Breast epithelium (tissue), 4 donors: ENCODE data around the gene PTPRM. TPM values are rescaled to one million over a fixed set of nuclear protein-coding genes. Genes with fewer than 3 reads are reported as not detected.

Experiments
- DNase-seq, 2 donors: peaks; one replicate each; pipeline ENCODE4 v3.0.0-alpha.2; 2019; ENCODE audit warnings: low spot score in 2 of 2
- H3K27ac ChIP-seq, 2 donors: fragments of 200-600 bp; sonication (generic) in 1 of 2; one replicate each; pipeline ENCODE4 v1.5.1; 2016 to 2019; ENCODE audit warnings: mild to moderate bottlenecking in 1 of 2
- H3K27me3 ChIP-seq, 2 donors: fragments of 200-600 bp; sonication (generic) in 1 of 2; one replicate each; pipeline versions ENCODE4 v1.5.1 to v1.6.0; 2017 to 2019; ENCODE audit warnings: control low read depth in 1 of 2, mild to moderate bottlenecking in 1 of 2
- H3K36me3 ChIP-seq: fragments of 200-600 bp; one replicate; pipeline ENCODE4 v1.5.1; 2019
- H3K4me1 ChIP-seq, 2 donors: fragments of 200-600 bp; sonication (generic); one replicate each; pipeline ENCODE4 v1.5.1; 2016 to 2019; ENCODE audit warnings: control low read depth in 1 of 2
- H3K4me3 ChIP-seq, 3 donors: fragments of 200-600 bp; sonication (generic); 1 replicate in 2 of 3; 2 replicates in 1 of 3; pipeline ENCODE4 v1.5.1; 2016 to 2019; ENCODE audit warnings: mild to moderate bottlenecking in 3 of 3, moderate library complexity in 2 of 3
- H3K9me3 ChIP-seq, 2 donors: fragments of 200-600 bp; sonication (generic) in 1 of 2; one replicate each; pipeline ENCODE4 v1.5.1; 2016 to 2019; ENCODE audit warnings: control low read depth in 1 of 2
- CTCF ChIP-seq, 3 donors: fragments of 450-650 bp; IDR thresholded peaks; one replicate each; pipeline ENCODE4 v1.5.1; 2016 to 2017; ENCODE audit warnings: antibody characterized with exemption in 3 of 3, mild to moderate bottlenecking in 3 of 3, moderate library complexity in 3 of 3
- POLR2A ChIP-seq: fragments of 450-650 bp; IDR thresholded peaks from one replicate; pipeline ENCODE4 v1.6.1; 2016; ENCODE audit warnings: antibody characterized with exemption, mild to moderate bottlenecking, moderate library complexity
- POLR2AphosphoS5 ChIP-seq, 3 donors: sonication (generic); formaldehyde crosslinking; IDR thresholded peaks; one replicate each; pipeline ENCODE4 v1.6.1; 2017; ENCODE audit warnings: antibody characterized with exemption in 3 of 3
- intact Hi-C: fragments of 100-400 bp; cut with DNase I; formaldehyde crosslinking; loops from one replicate; pipeline ENCODE4 v1.15.1; 2023; ENCODE audit warnings: low total_unique reads
- total RNA-seq, 3 donors: library from RNA; depleted of rRNA; stranded (reverse); fragments of >200 nt; gene quantifications; one replicate each; pipeline ENCODE4 v1.1.0, GENCODE V29; 2016

Gene PTPRM
- total RNA-seq, 3 donors from 2014 or later = 41.7 to 181 (median 140) TPM

- Histone ChIP-seq H3K27ac (no peak overlapping the region), H3K27me3 (no peaks in the 10 kb centered on the region), H3K9me3 (no peaks in the 10 kb centered on the region), H3K36me3 (no peaks in the 10 kb centered on the region), H3K4me1 (no peaks in the 10 kb centered on the region), H3K4me3 (no peak overlapping the region)
- TF ChIP-seq POLR2AphosphoS5 (IDR thresholded peaks at IDR 0.05) (no peak), POLR2A (no peak), CTCF (IDR thresholded peaks at IDR 0.05) (no peak)
- intact Hi-C loops = no loop called here
- DNase-seq = no peak
Measured at GRCh38 chr18:7686278-7686677, 119.2 kb downstream of the PTPRM start.

DNA sequence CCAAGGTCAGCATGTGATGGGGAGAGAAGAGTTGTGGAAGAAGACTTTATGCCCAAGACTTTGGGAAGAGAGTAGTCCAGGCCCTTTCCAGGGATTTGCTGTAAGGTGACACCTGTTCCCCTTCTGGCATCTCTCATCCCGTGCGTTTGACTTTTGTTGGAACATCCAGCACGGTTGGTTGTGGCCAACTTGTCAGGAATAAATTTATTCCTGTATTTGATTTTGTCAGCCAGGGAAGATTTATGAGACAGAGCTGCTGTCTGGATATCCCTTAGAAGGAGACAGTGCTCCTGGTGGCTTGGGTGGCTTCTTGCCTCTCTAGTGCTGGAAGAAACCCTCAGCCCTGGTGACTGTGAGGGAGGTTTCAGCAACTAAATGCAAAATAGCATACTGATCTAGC lies 121.5 kb downstream of the PTPRM start:
- TF ChIP-seq POLR2A (no peak), POLR2AphosphoS5 (IDR thresholded peaks at IDR 0.05) (no peak), CTCF (IDR thresholded peaks at IDR 0.05) (no peak)
- intact Hi-C loops = no loop called here
- no peak for DNase-seq

GRCh38 chr18:7691206-7691605 lies 124.1 kb downstream of the PTPRM start:
- TF ChIP-seq CTCF (IDR thresholded peaks at IDR 0.05) (no peak), POLR2AphosphoS5 (IDR thresholded peaks at IDR 0.05) (no peak), POLR2A (no peak)
- Histone ChIP-seq H3K4me1 (no peaks in the 10 kb centered on the region), H3K36me3 (no peaks in the 10 kb centered on the region), H3K27ac (no peak overlapping the region), H3K27me3 (no peaks in the 10 kb centered on the region), H3K4me3 (no peak overlapping the region), H3K9me3 (no peaks in the 10 kb centered on the region)
- intact Hi-C loops = no loop called here
- no peak for DNase-seq

More for the DNA sequence above, 121.5 kb downstream of the PTPRM start:
- Histone ChIP-seq H3K27me3 (no peaks in the 10 kb centered on the region), H3K27ac (no peak overlapping the region), H3K4me3 (no peak overlapping the region), H3K9me3 (no peaks in the 10 kb centered on the region), H3K36me3 (no peaks in the 10 kb centered on the region), H3K4me1 (no peaks in the 10 kb centered on the region)

- no peaks in the 10 kb centered on the region for H3K27me3 ChIP-seq
- TF ChIP-seq CTCF (IDR thresholded peaks at IDR 0.05) = no peak
- no peak for TF ChIP-seq POLR2A
- no peak for TF ChIP-seq POLR2AphosphoS5 (IDR thresholded peaks at IDR 0.05)
- intact Hi-C loops = no loop called here
- H3K36me3 ChIP-seq = no peaks in the 10 kb centered on the region
- H3K9me3 ChIP-seq = no peaks in the 10 kb centered on the region
- no peaks in the 10 kb centered on the region for H3K4me1 ChIP-seq
- DNase-seq = no peak
- H3K4me3 ChIP-seq = no peak overlapping the region
- no peak overlapping the region for H3K27ac ChIP-seq
Measured at GRCh38 chr18:7696780-7697179, 129.7 kb downstream of the PTPRM start.

GRCh38 chr18:7697306-7697705 lies 130.2 kb downstream of the PTPRM start:
- no peak for DNase-seq
- intact Hi-C loops = no loop called here
- no peaks in the 10 kb centered on the region for H3K36me3 ChIP-seq
- H3K4me1 ChIP-seq = no peaks in the 10 kb centered on the region
- TF ChIP-seq POLR2A (no peak), CTCF (IDR thresholded peaks at IDR 0.05) (no peak), POLR2AphosphoS5 (IDR thresholded peaks at IDR 0.05) (no peak)
- no peak overlapping the region for H3K4me3 ChIP-seq
- H3K9me3 ChIP-seq = no peaks in the 10 kb centered on the region
- no peaks in the 10 kb centered on the region for H3K27me3 ChIP-seq
- H3K27ac ChIP-seq = no peak overlapping the region
